ENCODE data around the gene TMEM158. TPM values are rescaled to one million over a fixed set of nuclear protein-coding genes. Genes with fewer than 3 reads are reported as not detected.

Gene TMEM158
- polyA plus RNA-seq, 1 of the 3 experiments (the other 2 are of a cell fraction), result 76.4 TPM

DNA sequence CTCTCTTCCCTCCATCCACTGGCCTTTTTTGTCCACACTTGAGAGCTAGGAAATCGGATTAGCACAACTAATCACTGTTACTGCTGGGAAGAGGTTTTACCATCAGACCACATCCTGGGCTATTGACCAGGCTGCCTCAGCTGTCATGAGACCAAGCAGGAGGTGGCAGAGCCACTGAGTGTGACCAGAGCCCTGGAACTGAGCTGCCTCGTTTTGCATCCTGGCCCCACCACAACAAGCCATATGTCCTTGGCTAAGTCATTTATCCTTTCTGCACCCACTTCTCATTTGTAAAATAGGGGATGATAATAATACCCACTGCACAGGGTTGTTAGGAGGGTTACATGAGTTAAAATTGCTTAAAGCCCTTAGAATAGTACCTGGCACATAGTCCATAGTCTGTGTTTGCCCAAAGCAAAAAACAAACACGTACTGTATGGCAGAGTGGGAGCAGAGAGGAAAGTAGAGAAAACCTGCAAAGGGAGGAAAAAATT, 34.1 kb downstream of the TMEM158 start:
- Histone ChIP-seq H3K9me2 (no peaks in the 10 kb centered on the region), H3K9ac (no peak overlapping the region), H3K79me2 (ENCODE audit: insufficient read depth) (no peaks in the 10 kb centered on the region), H3K27me3 (ENCODE audit: insufficient read depth) (no peaks in the 10 kb centered on the region), H3K4me3 (ENCODE audit: low read depth in 2 of 2, low read length in 1 of 2) (no peak overlapping the region), H3K4me2 (no peak overlapping the region), H3K9me3 (no peaks in the 10 kb centered on the region), H3K4me1 (ENCODE audit: control insufficient read depth in 1 of 2, insufficient read depth in 2 of 2, low read depth in 1 of 2, low read length in 1 of 2) (no peaks in the 10 kb centered on the region), H2AFZ (ENCODE audit: low read depth) (no peak overlapping the region), H3F3A (replicated peaks; ENCODE audit: insufficient read depth) (no peaks in the 10 kb centered on the region), H4K20me1 (ENCODE audit: insufficient read depth) (no peaks in the 10 kb centered on the region), H3K27ac (ENCODE audit: low read depth in 2 of 2, low read length in 1 of 2) (no peak overlapping the region), H3K36me3 (replicated peaks in 1 of 2; ENCODE audit: control insufficient read depth in 1 of 2, insufficient read depth in 2 of 2, low read length in 1 of 2) (no peaks in the 10 kb centered on the region)
- ChIA-PET POLR2A (no interaction called here), CTCF (interaction anchor here (0.9 to 1.5 kb wide), 4 partner anchors 137 to 154 kb away, joined by 3 to 5 read pairs (median 3); no protein-coding TSS in a partner anchor)
- no peak for TF ChIP-seq SMC3 (IDR thresholded peaks at IDR 0.05; ENCODE audit: low read depth, low read length)
- no peak for TF ChIP-seq ELF1 (IDR thresholded peaks at IDR 0.05)
- TF ChIP-seq, protein P1, sequence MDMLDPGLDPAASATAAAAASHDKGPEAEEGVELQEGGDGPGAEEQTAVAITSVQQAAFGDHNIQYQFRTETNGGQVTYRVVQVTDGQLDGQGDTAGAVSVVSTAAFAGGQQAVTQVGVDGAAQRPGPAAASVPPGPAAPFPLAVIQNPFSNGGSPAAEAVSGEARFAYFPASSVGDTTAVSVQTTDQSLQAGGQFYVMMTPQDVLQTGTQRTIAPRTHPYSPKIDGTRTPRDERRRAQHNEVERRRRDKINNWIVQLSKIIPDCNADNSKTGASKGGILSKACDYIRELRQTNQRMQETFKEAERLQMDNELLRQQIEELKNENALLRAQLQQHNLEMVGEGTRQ (IDR thresholded peaks at IDR 0.05; ENCODE audit: borderline replicate concordance, low read depth, low read length), result no peak
- TF ChIP-seq CTCF (IDR thresholded peaks at IDR 0.05), result no peak
- no peak for DNase-seq
- 76% methylated on average over 3 of the region's 3 CpGs for WGBS (ENCODE audit: low lambda C conversion rate)

DNA sequence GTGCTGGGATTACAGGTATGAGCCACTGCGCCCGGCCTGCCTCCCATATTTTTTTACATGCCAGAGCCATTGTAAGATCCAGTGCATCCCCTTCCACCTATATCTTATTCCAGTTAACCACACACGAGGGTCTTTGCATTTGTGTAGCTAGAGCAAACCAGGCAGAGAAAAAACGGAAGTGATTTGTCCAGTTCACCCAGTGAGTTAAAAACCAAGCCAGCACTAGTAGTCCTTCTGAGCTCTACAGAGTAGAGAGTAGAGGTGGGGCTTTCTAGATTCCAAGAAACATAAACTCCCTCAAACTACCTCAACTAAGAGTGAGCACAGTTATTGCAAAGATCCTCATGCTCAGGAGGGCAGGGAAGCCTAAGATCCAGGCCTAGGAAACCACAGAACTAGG, 34.7 kb downstream of the TMEM158 start:
- H3K9ac ChIP-seq, result no peak overlapping the region
- H2AFZ ChIP-seq (ENCODE audit: low read depth), result no peak overlapping the region
- WGBS (ENCODE audit: low lambda C conversion rate), result 89% methylated on average over 4 of the region's 4 CpGs
- POLR2A ChIA-PET, result no interaction called here
- no peaks in the 10 kb centered on the region for H4K20me1 ChIP-seq (ENCODE audit: insufficient read depth)
- H3F3A ChIP-seq (replicated peaks; ENCODE audit: insufficient read depth), result no peaks in the 10 kb centered on the region
- no peaks in the 10 kb centered on the region for H3K9me3 ChIP-seq
- DNase-seq, result no peak
- H3K36me3 ChIP-seq (replicated peaks in 1 of 2; ENCODE audit: control insufficient read depth in 1 of 2, insufficient read depth in 2 of 2, low read length in 1 of 2), result no peaks in the 10 kb centered on the region
- TF ChIP-seq FOSL2 (IDR thresholded peaks at IDR 0.05; ENCODE audit: borderline replicate concordance, low read depth), result no peak
- no peak overlapping the region for H3K27ac ChIP-seq (ENCODE audit: low read depth in 2 of 2, low read length in 1 of 2)
- no peaks in the 10 kb centered on the region for H3K27me3 ChIP-seq (ENCODE audit: insufficient read depth)
- H3K4me1 ChIP-seq (ENCODE audit: control insufficient read depth in 1 of 2, insufficient read depth in 2 of 2, low read depth in 1 of 2, low read length in 1 of 2), result no peaks in the 10 kb centered on the region
- no peaks in the 10 kb centered on the region for H3K9me2 ChIP-seq
- CTCF ChIA-PET, result interaction anchor here (0.7 to 1.5 kb wide), 5 partner anchors 14 to 153 kb away, joined by 3 read pairs; no protein-coding TSS in a partner anchor
- H3K4me3 ChIP-seq (ENCODE audit: low read depth in 2 of 2, low read length in 1 of 2), result no peak overlapping the region
- no peak overlapping the region for H3K4me2 ChIP-seq
- H3K79me2 ChIP-seq (ENCODE audit: insufficient read depth), result no peaks in the 10 kb centered on the region

All from SK-N-SH (cell line).